ENCODE measurements around the gene ZNF280D.

GRCh38 chr15:56736308-56736707 lies 3.0 kb upstream of the ZNF280D start:
- TF ChIP-seq POLR2A (IDR thresholded peaks at IDR 0.05; ENCODE audit: low read depth, low read length) (no peak), TAF1 (IDR thresholded peaks at IDR 0.05; ENCODE audit: borderline replicate concordance, low read depth, low read length) (no peak), POLR2AphosphoS5 (IDR thresholded peaks at IDR 0.05; ENCODE audit: low read depth, low read length) (no peak)

Measured in GM12892 (cell line).